MM.1S (cell line): Measurements from ENCODE around the gene TCEAL8.

Source experiments
- CTCF ChIP-seq: fragments of 300-600 bp; sonication (generic); IDR thresholded peaks from 2 replicates; pipeline ENCODE4 v1.5.1; 2016; ENCODE audit warnings: antibody characterized with exemption, low read length, mixed read lengths
- EZH2 ChIP-seq: fragments of 300-600 bp; sonication (generic); optimal IDR thresholded peaks from 2 replicates; pipeline ENCODE3; 2017; ENCODE audit warnings: low read depth, mild to moderate bottlenecking, antibody characterized with exemption, low read length, mixed read lengths
- EZH2phosphoT487 ChIP-seq: fragments of 300-600 bp; sonication (generic); IDR thresholded peaks from 2 replicates; pipeline ENCODE4 v1.6.1; 2018; ENCODE audit warnings: antibody characterized with exemption, low read length

GRCh38 chrX:103304705-103305104 is 49.8 kb upstream of the TCEAL8 start:
- no peak for TF ChIP-seq EZH2
- TF ChIP-seq CTCF: no peak
- no peak for TF ChIP-seq EZH2phosphoT487
